ENCODE measurements around the gene KLHL40. TPM values are rescaled to one million over a fixed set of nuclear protein-coding genes. Genes with fewer than 3 reads are reported as not detected.

Gene KLHL40
- polyA plus RNA-seq, 1 experiment, result not detected

DNA sequence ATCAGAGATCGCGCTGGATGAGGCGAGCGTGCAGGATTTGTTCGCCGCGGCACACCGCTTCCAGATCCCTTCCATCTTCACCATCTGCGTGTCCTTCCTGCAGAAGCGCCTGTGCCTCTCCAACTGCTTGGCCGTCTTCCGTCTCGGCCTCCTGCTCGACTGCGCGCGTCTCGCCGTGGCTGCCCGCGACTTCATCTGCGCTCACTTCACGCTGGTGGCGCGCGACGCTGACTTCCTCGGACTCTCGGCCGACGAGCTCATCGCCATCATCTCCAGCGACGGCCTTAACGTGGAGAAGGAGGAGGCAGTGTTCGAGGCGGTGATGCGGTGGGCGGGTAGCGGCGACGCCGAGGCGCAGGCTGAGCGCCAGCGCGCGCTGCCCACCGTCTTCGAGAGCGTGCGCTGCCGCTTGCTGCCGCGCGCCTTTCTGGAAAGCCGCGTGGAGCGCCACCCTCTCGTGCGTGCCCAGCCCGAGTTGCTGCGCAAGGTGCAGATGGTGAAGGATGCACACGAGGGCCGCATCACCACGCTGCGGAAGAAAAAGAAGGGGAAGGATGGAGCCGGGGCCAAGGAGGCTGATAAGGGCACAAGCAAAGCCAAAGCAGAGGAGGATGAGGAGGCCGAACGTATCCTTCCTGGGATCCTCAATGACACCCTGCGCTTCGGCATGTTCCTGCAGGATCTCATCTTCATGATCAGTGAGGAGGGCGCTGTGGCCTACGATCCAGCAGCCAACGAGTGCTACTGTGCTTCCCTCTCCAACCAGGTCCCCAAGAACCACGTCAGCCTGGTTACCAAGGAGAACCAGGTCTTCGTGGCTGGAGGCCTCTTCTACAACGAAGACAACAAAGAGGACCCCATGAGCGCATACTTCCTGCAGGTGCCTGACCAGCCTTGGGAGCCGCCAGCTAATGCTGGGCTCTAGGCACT lies 819 bp downstream of the KLHL40 start:
- TF ChIP-seq, protein P1, sequence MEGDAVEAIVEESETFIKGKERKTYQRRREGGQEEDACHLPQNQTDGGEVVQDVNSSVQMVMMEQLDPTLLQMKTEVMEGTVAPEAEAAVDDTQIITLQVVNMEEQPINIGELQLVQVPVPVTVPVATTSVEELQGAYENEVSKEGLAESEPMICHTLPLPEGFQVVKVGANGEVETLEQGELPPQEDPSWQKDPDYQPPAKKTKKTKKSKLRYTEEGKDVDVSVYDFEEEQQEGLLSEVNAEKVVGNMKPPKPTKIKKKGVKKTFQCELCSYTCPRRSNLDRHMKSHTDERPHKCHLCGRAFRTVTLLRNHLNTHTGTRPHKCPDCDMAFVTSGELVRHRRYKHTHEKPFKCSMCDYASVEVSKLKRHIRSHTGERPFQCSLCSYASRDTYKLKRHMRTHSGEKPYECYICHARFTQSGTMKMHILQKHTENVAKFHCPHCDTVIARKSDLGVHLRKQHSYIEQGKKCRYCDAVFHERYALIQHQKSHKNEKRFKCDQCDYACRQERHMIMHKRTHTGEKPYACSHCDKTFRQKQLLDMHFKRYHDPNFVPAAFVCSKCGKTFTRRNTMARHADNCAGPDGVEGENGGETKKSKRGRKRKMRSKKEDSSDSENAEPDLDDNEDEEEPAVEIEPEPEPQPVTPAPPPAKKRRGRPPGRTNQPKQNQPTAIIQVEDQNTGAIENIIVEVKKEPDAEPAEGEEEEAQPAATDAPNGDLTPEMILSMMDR (IDR thresholded peaks at IDR 0.05; ENCODE audit: low read depth, low read length), result no peak
- peaks cover 12% of the 10 kb centered on the region; the same call in 1 of the 2 replicates for H3K9me3 ChIP-seq (ENCODE audit: control insufficient read depth, insufficient read depth, low read length)
- CTCF ChIA-PET, result no interaction called here
- H3K4me3 ChIP-seq (ENCODE audit: low read depth, low read length), result peak overlapping the region; percentile 29; the same call in 1 of the 2 replicates
- no peak overlapping the region for H3K27ac ChIP-seq (ENCODE audit: low read depth, low read length)
- no peak for DNase-seq (ENCODE audit: low read depth, low spot score)
- peaks cover 27% of the 10 kb centered on the region for H3K27me3 ChIP-seq (ENCODE audit: control insufficient read depth, insufficient read depth, low read length)
- POLR2A ChIA-PET, result no interaction called here

DNA sequence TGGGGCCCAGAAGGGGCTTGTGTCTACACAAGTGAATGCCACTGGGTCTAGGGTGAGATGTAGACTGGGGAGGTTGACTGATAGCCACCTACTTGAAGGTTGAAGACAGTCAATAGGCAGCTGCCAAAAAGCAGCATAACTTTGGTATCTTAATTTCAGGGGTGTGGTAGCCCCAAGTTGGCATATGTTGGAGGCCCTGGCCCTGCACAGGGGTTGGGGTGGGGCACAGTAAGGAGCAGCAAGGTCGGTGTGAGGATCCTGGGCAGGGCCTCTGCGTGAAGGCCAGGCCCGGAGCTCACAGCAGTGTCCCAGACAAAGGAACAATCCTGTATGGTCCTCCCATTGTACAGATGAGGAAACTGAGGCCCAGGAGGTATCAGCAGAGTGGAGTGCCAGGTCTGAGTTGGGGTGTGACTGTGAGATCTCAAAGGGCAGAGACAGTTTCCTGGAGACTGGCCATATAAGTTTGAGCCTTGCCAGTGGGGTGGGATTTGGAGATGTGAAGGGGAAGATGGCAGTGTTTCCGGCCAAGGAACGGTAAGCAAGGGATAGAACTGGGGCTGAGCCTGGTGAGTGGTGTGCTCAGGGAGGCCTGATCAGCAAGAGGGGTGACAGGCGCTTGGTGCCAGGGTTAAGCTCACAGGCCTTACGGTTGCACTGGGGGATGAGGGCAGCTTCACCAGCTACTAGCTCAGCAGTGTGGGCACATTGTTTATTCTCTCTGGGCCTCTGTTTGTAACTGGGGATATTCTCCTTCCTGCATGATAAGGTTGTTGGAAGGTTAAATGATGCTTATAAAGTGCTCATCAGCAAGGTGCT lies 1.7 kb downstream of the KLHL40 start:
- POLR2A ChIA-PET, result no interaction called here
- DNase-seq (ENCODE audit: low read depth, low spot score), result no peak

DNA sequence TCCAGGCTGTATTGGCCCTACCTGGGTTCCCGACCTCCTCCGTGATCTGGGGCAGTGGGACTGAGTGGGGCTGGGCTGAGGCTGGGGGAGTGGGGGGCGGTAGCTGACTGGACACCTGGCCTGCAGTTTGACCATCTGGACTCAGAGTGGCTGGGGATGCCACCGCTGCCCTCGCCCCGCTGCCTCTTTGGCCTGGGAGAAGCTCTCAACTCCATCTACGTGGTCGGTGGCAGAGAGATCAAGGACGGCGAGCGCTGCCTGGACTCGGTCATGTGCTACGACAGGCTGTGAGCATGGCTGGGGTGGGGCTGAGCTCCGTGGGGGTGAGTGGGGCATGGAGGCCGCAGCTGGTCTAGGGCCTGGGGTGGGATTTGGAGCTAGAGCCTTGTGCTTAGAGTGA lies 2.7 kb downstream of the KLHL40 start:
- CTCF ChIA-PET, result no interaction called here
- TF ChIP-seq, protein P1 (IDR thresholded peaks at IDR 0.05; ENCODE audit: low read depth, low read length), result no peak
- POLR2A ChIA-PET, result no interaction called here
- H3K27ac ChIP-seq (ENCODE audit: low read depth, low read length), result no peak overlapping the region
- H3K9me3 ChIP-seq (ENCODE audit: control insufficient read depth, insufficient read depth, low read length), result peaks cover 12% of the 10 kb centered on the region; the same call in 1 of the 2 replicates
- H3K4me3 ChIP-seq (ENCODE audit: low read depth, low read length), result no peak overlapping the region
- H3K27me3 ChIP-seq (ENCODE audit: control insufficient read depth, insufficient read depth, low read length), result peaks cover 39% of the 10 kb centered on the region
- no peak for DNase-seq (ENCODE audit: low read depth, low spot score)

More for the DNA sequence above, 1.7 kb downstream of the KLHL40 start:
- peaks cover 36% of the 10 kb centered on the region for H3K27me3 ChIP-seq (ENCODE audit: control insufficient read depth, insufficient read depth, low read length)
- no peak overlapping the region for H3K4me3 ChIP-seq (ENCODE audit: low read depth, low read length)
- H3K27ac ChIP-seq (ENCODE audit: low read depth, low read length), result peak overlapping the region; percentile 2
- TF ChIP-seq, protein P1 (IDR thresholded peaks at IDR 0.05; ENCODE audit: low read depth, low read length), result no peak
- H3K9me3 ChIP-seq (ENCODE audit: control insufficient read depth, insufficient read depth, low read length), result peaks cover 12% of the 10 kb centered on the region; the same call in 1 of the 2 replicates
- CTCF ChIA-PET, result no interaction called here

DNA sequence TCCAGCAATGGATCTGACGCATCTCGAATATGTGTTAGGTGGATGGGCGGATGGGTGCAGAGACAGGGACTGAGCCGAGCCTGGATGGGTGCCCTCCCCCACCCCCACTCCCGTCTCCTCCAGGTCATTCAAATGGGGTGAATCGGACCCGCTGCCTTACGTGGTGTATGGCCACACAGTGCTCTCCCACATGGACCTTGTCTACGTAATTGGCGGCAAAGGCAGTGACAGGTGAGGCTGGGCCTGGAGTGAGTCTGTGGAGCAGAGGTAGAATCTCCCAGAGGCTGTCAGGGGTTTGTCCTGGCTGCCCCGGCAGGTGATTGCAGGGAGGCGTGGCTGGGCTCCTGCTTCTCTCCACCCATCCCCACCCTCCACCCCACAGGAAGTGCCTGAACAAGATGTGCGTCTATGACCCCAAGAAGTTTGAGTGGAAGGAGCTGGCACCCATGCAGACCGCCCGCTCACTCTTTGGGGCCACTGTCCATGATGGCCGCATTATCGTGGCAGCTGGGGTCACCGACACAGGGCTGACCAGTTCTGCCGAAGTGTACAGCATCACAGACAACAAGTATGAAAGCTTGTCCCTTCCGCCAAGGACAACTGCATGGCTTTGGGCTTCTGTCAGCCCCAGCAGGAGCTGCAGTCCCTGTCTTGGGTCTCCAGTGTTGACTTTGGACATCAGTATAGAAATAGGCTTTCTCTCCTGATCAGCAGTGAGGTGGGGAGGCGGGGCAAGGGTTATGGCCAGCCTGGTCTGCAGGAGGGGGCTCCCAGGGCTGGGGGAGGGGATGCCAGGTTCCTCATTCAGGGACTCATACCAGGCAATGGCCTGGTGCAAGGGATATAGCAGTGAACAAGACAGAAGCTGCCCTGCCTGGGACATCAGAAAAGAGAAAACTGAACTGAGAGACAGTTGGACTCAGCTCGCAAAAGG lies 3.4 kb downstream of the KLHL40 start:
- H3K9me3 ChIP-seq (ENCODE audit: control insufficient read depth, insufficient read depth, low read length), result peaks cover 12% of the 10 kb centered on the region; the same call in 1 of the 2 replicates
- TF ChIP-seq, protein P1 (IDR thresholded peaks at IDR 0.05; ENCODE audit: low read depth, low read length), result no peak
- H3K27ac ChIP-seq (ENCODE audit: low read depth, low read length), result no peak overlapping the region
- POLR2A ChIA-PET, result no interaction called here
- DNase-seq (ENCODE audit: low read depth, low spot score), result no peak
- CTCF ChIA-PET, result no interaction called here
- H3K27me3 ChIP-seq (ENCODE audit: control insufficient read depth, insufficient read depth, low read length), result peaks cover 45% of the 10 kb centered on the region
- no peak overlapping the region for H3K4me3 ChIP-seq (ENCODE audit: low read depth, low read length)
